Spleen (tissue), 7 donors: ENCODE data around the gene SNU13.

Source experiments
- POLR2A ChIP-seq, 3 donors: fragments of 450-650 bp; IDR thresholded peaks; one replicate each; pipeline ENCODE4 v1.5.1; 2017; ENCODE audit warnings: antibody characterized with exemption in 3 of 3, mild to moderate bottlenecking in 1 of 3
- POLR2AphosphoS5 ChIP-seq, 3 donors: sonication (generic); formaldehyde crosslinking; IDR thresholded peaks; one replicate each; pipeline ENCODE4 v1.5.1; 2017; ENCODE audit warnings: antibody characterized with exemption in 3 of 3
- TF ChIP-seq, protein P1 (sequence below), 11 experiments: fragments of 200-600 bp in 7 of 11; fragments of 450-650 bp in 4 of 11; sonication (generic) in 4 of 11; IDR thresholded peaks in 8 of 11; conservative IDR thresholded peaks in 3 of 11; 1 replicate in 7 of 11; 2 replicates in 4 of 11; pipeline versions ENCODE4 v1.4.0 to v1.8.0; 2016 to 2021; ENCODE audit warnings: antibody characterized with exemption in 11 of 11, inconsistent platforms in 4 of 11, mild to moderate bottlenecking in 1 of 11
- donor health status: DM: no; HTN: no; CAD: no; lungs with moderate emphysema.
- donor health status: DM: no; HTN: no; CAD: no.
- donor health status: DM: no; HTN: no; CAD: no.

GRCh38 chr22:41647771-41648170 is 40.9 kb downstream of the SNU13 start:
- TF ChIP-seq, protein P1, sequence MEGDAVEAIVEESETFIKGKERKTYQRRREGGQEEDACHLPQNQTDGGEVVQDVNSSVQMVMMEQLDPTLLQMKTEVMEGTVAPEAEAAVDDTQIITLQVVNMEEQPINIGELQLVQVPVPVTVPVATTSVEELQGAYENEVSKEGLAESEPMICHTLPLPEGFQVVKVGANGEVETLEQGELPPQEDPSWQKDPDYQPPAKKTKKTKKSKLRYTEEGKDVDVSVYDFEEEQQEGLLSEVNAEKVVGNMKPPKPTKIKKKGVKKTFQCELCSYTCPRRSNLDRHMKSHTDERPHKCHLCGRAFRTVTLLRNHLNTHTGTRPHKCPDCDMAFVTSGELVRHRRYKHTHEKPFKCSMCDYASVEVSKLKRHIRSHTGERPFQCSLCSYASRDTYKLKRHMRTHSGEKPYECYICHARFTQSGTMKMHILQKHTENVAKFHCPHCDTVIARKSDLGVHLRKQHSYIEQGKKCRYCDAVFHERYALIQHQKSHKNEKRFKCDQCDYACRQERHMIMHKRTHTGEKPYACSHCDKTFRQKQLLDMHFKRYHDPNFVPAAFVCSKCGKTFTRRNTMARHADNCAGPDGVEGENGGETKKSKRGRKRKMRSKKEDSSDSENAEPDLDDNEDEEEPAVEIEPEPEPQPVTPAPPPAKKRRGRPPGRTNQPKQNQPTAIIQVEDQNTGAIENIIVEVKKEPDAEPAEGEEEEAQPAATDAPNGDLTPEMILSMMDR (IDR thresholded peaks at IDR 0.05 in 8 of 11, conservative IDR thresholded peaks at IDR 0.05 in 3 of 11): no peak
- no peak for TF ChIP-seq POLR2A (IDR thresholded peaks at IDR 0.05)
- no peak for TF ChIP-seq POLR2AphosphoS5 (IDR thresholded peaks at IDR 0.05)
